Activated CD8-positive, alpha-beta memory T cell treated with anti-CD3 and anti-CD28 coated beads for 48 hours (primary cell): ENCODE measurements around the gene LY9.
"Not testable (repeated sequence)": the region's sequence is repeated elsewhere in the genome, so short reads cannot be mapped to it uniquely, and the experiment has no call there.

Source experiments
- DNase-seq, 3 experiments: peaks; one replicate each; pipeline ENCODE4 v3.0.0-alpha.2; 2020; ENCODE audit warnings: low read depth in 2 of 3, low spot score in 2 of 3

LY9 gene

GRCh38 chr1:160863061-160863773 lies 67.2 kb downstream of the LY9 start:
- DNase-seq, result no peak

DNA sequence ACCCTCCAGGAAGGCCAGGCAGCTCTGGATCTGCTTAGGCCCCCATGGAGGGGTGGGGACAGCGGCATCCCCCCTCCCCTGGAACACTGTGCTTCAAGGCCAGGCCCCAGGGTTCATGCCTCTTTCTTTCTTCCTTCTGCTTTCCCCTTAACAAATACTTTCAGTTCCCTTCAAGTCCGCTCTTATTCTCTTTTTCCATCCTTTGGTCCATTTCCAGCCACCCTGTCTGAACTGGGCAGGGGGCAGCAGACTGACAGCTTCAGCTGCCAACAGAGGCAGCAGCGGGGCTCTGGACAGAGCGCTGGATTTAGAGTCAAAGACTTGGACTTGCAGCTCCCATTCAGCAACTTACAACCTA lies 67.8 kb downstream of the LY9 start:
- no peak for DNase-seq

DNA sequence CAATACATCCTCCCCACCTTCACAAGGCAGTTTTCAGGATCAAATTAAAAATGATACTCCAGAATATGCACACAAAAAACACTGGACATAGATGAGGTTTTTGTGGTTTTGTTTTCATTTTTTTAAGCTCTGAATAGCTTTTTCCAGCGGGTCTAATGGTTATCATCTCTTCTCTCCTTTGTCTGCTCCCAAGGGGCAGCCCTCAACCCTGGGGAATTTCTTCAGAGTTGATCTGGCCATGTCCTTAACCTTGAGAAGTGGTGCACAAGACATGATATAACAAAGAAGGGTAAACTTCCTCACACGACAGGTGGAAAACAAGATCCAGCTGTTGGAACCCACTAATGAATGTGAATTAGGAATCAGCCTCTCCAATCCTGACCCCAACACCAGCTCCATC lies 68.2 kb downstream of the LY9 start:
- no peak for DNase-seq

- DNase-seq, result no peak
Observed at GRCh38 chr1:160865337-160865736, 69.4 kb downstream of the LY9 start.

DNA sequence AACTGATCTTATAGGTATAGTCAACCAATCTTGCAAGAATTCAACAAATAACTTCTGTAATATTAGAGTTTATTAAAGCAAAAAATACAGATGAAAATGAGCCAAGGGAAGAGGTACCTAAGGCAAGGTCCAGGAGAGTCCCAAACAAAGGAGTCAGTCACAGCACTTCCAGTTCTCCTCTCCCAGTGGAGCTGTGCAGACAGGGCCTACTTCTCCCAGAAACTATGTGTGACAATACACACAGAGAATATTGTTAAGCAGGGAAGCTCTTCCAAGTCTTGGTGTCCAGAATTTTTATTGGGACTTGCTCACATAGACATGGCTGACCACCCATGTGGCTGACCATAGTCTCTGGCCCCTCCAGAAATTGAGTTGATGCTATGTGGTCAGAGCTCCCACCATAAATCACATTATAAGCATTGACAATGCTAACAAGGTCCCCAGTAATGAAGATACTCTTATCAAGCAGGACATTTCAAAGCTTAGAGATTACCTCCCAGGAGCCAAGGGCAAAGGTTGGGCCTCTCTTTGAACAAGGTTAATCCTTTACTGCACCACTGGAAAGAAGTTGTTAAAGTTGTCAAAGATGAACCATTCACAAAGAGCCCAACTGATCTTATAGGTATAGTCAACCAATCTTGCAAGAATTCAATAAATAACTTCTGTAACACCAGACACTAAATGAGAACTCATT lies 70.2 kb downstream of the LY9 start:
- DNase-seq, result no peak

GRCh38 chr1:160866695-160867260 lies 70.8 kb downstream of the LY9 start:
- DNase-seq, result no peak

GRCh38 chr1:160867651-160868050 lies 71.7 kb downstream of the LY9 start:
- not testable (repeated sequence) for DNase-seq

DNA sequence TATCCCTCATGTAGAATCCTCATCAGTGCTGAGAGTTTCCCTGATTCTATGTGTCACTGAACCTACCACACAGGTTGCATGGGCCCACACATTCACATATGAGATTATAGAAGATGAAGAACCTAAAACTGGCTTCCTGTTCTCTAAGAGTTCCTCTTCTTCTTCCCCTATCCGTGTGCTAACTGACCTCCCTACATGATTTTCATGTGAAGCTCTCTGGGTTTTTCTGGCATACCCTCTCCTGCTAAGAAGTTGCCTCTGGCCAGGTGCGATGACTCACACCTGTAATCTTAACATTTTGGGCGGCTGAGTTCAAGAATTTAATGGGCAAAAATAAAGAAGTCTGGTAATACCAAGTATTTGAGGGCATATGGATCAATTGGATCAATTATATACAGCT lies 72.2 kb downstream of the LY9 start:
- no peak for DNase-seq

DNA sequence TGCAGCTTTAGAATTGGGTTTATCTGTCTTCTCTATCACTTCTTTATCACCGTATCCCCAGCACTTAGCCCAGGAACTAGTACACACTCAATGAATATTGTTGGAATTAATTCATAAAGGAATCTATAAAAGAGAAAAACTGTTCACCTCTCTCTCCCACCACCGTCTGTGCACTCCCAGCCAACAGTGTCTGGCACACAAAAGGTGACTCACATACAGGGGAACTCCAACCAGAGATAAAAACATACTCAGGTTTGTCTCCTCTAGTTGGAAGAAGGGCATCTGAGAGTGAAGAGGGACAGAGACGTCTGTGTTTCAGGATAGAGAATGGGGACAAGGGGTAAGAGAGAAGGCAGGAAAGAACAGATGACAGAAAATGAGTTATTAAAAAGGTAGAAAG lies 79.0 kb downstream of the LY9 start:
- no peak for DNase-seq

GRCh38 chr1:160875591-160875990 lies 79.6 kb downstream of the LY9 start:
- DNase-seq, result not testable (repeated sequence)

DNA sequence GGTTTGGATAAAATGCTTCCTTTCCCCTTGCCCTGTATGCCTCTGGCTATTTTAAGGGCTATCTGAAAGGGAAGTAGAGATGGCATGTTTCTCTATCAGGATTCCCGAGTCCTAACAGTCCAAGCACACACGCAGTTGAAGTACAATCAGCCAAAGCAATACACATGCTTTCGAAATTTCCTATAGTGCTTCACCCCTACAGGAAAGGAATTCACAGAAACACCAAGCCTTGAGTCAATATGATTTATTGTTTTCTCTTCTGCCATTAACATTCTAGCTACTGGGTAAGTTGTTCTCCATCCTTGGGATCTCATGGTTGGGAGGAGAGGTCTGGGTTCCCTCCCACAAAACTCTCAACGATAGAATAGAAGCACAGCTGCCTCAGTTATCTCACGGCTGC lies 80.3 kb downstream of the LY9 start:
- no peak for DNase-seq

- DNase-seq, result no peak
Observed at GRCh38 chr1:160877221-160877620, 81.2 kb downstream of the LY9 start.
